Progenitor cell of endocrine pancreas (in vitro differentiated cells): ENCODE results near the gene SLC6A12. TPM values are rescaled to one million over a fixed set of nuclear protein-coding genes. Genes with fewer than 3 reads are reported as not detected.
"Not testable (repeated sequence)": the region's sequence is repeated elsewhere in the genome, so short reads cannot be mapped to it uniquely, and the experiment has no call there.

Source experiments
- DNase-seq: peaks from one replicate; pipeline ENCODE4 v3.0.0; 2021; ENCODE audit warnings: low spot score; ENCODE audit not compliant: unreplicated experiment
- H3K27ac Mint-ChIP-seq: 2 replicates; pipeline ENCODE4 v1.8.0; 2021; ENCODE audit warnings: mild to moderate bottlenecking, moderate library complexity, mixed read lengths
- H3K27me3 Mint-ChIP-seq: 2 replicates; pipeline ENCODE4 v1.8.0; 2021; ENCODE audit warnings: mixed read lengths
- H3K36me3 Mint-ChIP-seq: 2 replicates; pipeline ENCODE4 v1.8.0; 2022; ENCODE audit warnings: mixed read lengths; ENCODE audit not compliant: insufficient read depth
- H3K4me1 Mint-ChIP-seq: 2 replicates; pipeline ENCODE4 v1.8.0; 2021; ENCODE audit warnings: low read depth, mixed read lengths
- H3K4me3 Mint-ChIP-seq: 2 replicates; pipeline ENCODE4 v1.8.0; 2021; ENCODE audit warnings: low read depth, mild to moderate bottlenecking, moderate library complexity, mixed read lengths
- H3K9me3 Mint-ChIP-seq: 2 replicates; pipeline ENCODE4 v1.8.0; 2021; ENCODE audit warnings: low read depth, mixed read lengths
- CTCF ChIP-seq: fragments of 200-600 bp; sonication (generic); IDR thresholded peaks from one replicate; pipeline ENCODE4 v1.5.0; 2021; ENCODE audit warnings: antibody characterized with exemption, mild to moderate bottlenecking; ENCODE audit not compliant: unreplicated experiment
- total RNA-seq: library from RNA; stranded (reverse); gene quantifications from 2 replicates; pipeline ENCODE4 v1.2.1, GENCODE V29; 2021

Gene SLC6A12
- total RNA-seq, 1 donor from 2014 or later: 3.1 TPM

DNA sequence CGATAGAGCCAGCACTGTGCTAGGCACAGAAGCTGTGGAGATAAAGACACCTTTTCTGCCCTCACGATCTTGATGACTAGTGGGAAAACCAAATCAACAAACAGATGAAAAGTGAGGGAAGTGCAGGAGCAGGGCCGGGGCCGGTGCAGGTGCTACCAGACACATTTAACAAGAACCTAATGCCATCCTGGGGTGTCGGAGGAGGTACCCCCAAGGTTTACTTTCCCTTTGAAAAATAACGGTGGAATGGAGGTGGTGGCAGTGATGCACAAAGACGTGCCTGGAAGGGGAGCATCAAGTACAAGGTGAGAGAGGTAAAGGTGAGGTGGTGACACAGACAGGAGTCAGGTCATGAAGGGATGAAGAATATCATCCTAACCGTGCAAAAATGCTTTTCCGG, 26.6 kb upstream of the SLC6A12 start:
- H3K36me3 Mint-ChIP-seq: peaks cover 3% of the 10 kb centered on the region
- H3K4me1 Mint-ChIP-seq: no peaks in the 10 kb centered on the region
- H3K4me3 Mint-ChIP-seq: no peak overlapping the region
- H3K27ac Mint-ChIP-seq: no peak overlapping the region
- H3K9me3 Mint-ChIP-seq: peaks cover 9% of the 10 kb centered on the region
- no peak for DNase-seq
- H3K27me3 Mint-ChIP-seq: peaks cover 3% of the 10 kb centered on the region
- no peak for TF ChIP-seq CTCF

DNA sequence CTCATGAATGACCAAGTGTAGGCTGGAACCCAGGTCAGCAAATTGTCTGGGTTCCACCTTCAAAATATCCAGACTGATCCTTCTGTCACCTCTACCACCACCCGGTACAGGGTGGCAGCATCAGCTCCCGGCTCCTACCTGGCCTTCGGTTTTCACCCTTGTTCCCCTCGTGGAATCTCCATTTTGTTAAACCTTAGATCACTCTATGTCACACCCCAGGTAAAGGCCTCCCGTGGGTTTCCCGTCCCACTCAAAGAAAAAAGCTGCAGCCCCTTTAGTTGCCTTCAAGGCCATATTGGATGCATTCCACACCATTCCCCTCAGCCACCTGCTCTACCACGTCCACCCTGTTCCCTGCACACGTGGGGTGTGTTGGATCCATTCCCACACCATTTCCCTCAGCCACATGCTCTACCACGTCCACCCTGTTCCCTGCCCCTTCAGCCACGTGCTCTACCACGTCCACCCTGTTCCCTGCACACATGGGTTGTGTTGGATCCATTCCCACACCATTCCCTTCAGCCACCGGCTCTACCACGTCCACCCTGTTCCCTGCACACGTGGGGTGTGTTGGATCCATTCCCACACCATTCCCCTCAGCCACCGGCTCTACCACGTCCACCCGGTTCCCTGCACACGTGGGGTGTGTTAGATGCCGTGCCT, 24.9 kb upstream of the SLC6A12 start:
- DNase-seq: no peak
- H3K27ac Mint-ChIP-seq: no peak overlapping the region
- H3K27me3 Mint-ChIP-seq: peaks cover 3% of the 10 kb centered on the region
- no peaks in the 10 kb centered on the region for H3K4me1 Mint-ChIP-seq
- H3K4me3 Mint-ChIP-seq: no peak overlapping the region
- H3K9me3 Mint-ChIP-seq: peaks cover 17% of the 10 kb centered on the region
- H3K36me3 Mint-ChIP-seq: peaks cover 3% of the 10 kb centered on the region
- TF ChIP-seq CTCF: no peak

DNA sequence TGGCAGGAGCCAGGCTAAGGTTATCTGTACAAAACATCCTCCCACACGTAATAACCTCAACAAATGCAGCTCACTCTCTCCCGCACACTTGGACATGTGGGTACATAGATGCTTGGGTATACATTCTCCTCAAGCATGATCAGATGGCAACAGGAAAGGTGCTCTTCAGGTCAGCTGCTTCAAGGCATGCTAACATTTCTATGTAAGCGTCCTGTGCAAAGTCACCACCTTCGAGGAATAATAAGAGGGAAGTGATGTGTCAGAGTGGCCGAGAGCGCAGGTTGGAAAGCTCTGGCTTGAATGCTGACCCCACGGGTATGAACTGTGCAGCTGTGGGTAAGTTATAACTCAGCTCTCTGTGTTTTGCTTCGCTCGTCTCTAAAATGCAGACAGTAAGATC, 24.2 kb upstream of the SLC6A12 start:
- TF ChIP-seq CTCF: no peak
- peaks cover 17% of the 10 kb centered on the region for H3K9me3 Mint-ChIP-seq
- H3K27me3 Mint-ChIP-seq: peaks cover 3% of the 10 kb centered on the region
- no peaks in the 10 kb centered on the region for H3K4me1 Mint-ChIP-seq
- H3K27ac Mint-ChIP-seq: no peak overlapping the region
- no peak for DNase-seq
- H3K4me3 Mint-ChIP-seq: no peak overlapping the region
- H3K36me3 Mint-ChIP-seq: peaks cover 3% of the 10 kb centered on the region

DNA sequence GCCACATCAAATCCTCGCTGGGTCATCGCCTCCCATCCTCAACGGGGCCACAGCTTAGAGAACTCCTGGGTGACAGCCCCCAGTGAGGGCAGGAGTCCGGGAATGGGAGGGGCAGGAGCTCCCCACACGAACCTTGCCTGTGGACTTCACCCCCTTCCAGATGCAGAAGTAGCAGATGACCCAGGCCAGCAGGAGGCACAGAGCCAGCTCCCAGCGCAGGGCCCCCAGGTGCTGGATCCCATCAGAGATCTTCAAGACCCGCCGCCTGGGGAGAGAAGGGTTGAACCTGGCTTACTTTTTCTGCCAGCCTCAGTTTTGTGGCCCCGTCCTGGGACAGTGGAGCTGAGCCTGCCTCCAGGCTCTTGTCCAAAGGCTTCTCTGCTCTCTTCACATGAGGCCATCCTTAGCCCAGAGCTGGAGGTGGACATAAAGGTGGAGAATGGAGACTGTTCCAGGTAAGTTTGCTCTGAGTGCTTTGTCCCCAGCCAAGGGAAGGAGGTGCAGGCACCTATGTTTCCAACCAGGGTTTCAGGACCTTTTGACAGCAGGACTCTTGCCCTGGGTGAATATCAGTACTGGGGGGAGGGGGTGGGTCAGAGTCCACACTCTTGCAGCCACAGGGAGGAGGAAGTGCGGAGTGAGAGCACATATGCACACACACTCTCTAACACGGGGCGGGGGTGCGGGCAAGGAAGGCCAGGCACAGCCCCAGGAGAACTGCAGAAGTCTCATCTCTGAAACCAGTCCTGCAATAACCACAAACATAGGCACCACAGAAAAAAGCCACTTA, 23.3 kb upstream of the SLC6A12 start:
- no peak for TF ChIP-seq CTCF
- H3K27ac Mint-ChIP-seq: no peak overlapping the region
- peaks cover 3% of the 10 kb centered on the region for H3K36me3 Mint-ChIP-seq
- no peaks in the 10 kb centered on the region for H3K4me1 Mint-ChIP-seq
- H3K27me3 Mint-ChIP-seq: peaks cover 3% of the 10 kb centered on the region
- no peak overlapping the region for H3K4me3 Mint-ChIP-seq
- peaks cover 17% of the 10 kb centered on the region for H3K9me3 Mint-ChIP-seq
- no peak for DNase-seq

- peaks cover 17% of the 10 kb centered on the region for H3K9me3 Mint-ChIP-seq
- DNase-seq: no peak
- peaks cover 3% of the 10 kb centered on the region for H3K27me3 Mint-ChIP-seq
- H3K36me3 Mint-ChIP-seq: peaks cover 3% of the 10 kb centered on the region
- TF ChIP-seq CTCF: no peak
- H3K4me1 Mint-ChIP-seq: no peaks in the 10 kb centered on the region
- no peak overlapping the region for H3K27ac Mint-ChIP-seq
- no peak overlapping the region for H3K4me3 Mint-ChIP-seq
Observed at GRCh38 chr12:236445-236844, 22.5 kb upstream of the SLC6A12 start.

- H3K27me3 Mint-ChIP-seq, H3K27ac Mint-ChIP-seq, H3K36me3 Mint-ChIP-seq, H3K4me3 Mint-ChIP-seq, H3K4me1 Mint-ChIP-seq, DNase-seq: not testable (repeated sequence)
- peaks cover 17% of the 10 kb centered on the region for H3K9me3 Mint-ChIP-seq
Observed at GRCh38 chr12:235967-236366, 22.0 kb upstream of the SLC6A12 start.
